ENCODE data around the gene LIPA. TPM values are rescaled to one million over a fixed set of nuclear protein-coding genes. Genes with fewer than 3 reads are reported as not detected.

The LIPA gene
- total and polyA plus RNA-seq, 2 of the 4 experiments (the other 2 are of a cell fraction) = 23.1 to 31.9 TPM

DNA sequence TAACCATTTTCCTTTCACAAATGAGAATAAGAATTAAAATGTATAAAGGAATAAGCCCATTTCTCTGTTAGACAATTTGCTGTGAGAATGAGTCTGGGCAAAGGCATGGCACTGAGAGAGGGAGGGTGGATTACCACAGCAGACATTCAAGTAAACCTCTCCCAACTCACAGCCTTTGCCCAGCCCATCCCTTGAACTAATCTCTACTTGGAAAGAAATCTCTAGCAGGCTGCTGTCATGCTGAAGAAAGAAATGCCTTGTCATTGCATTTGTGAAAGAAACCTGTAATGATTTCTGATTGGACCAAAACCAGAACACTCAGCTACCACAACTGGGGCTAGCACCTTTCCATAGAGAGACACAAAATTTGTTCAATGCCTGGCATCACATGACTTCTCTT lies 83.7 kb downstream of the LIPA start:
- no peaks in the 10 kb centered on the region for H3K9me3 ChIP-seq (ENCODE audit: control insufficient read depth, insufficient read depth, low read length)
- no peak overlapping the region for H2AK5ac ChIP-seq (ENCODE audit: low read depth, low read length)
- no TSS peak for BruUV-seq (replicated peaks)
- no peak for TF ChIP-seq RCOR1 (IDR thresholded peaks at IDR 0.05; ENCODE audit: insufficient replicate concordance, low read length)
- no peak for TF ChIP-seq FOS (IDR thresholded peaks at IDR 0.05; ENCODE audit: low read depth, low read length)
- TF ChIP-seq, protein P1, sequence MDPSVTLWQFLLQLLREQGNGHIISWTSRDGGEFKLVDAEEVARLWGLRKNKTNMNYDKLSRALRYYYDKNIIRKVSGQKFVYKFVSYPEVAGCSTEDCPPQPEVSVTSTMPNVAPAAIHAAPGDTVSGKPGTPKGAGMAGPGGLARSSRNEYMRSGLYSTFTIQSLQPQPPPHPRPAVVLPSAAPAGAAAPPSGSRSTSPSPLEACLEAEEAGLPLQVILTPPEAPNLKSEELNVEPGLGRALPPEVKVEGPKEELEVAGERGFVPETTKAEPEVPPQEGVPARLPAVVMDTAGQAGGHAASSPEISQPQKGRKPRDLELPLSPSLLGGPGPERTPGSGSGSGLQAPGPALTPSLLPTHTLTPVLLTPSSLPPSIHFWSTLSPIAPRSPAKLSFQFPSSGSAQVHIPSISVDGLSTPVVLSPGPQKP (IDR thresholded peaks at IDR 0.05; ENCODE audit: borderline replicate concordance, low read depth, low read length) = no peak
- TF ChIP-seq MXI1 (IDR thresholded peaks at IDR 0.05; ENCODE audit: borderline replicate concordance, low read depth, low read length) = no peak
- TF ChIP-seq NFE2L2 (IDR thresholded peaks at IDR 0.05; ENCODE audit: low read depth, low read length) = no peak
- TF ChIP-seq BHLHE40 (IDR thresholded peaks at IDR 0.05; ENCODE audit: low read depth, low read length) = no peak
- TF ChIP-seq, protein P2, sequence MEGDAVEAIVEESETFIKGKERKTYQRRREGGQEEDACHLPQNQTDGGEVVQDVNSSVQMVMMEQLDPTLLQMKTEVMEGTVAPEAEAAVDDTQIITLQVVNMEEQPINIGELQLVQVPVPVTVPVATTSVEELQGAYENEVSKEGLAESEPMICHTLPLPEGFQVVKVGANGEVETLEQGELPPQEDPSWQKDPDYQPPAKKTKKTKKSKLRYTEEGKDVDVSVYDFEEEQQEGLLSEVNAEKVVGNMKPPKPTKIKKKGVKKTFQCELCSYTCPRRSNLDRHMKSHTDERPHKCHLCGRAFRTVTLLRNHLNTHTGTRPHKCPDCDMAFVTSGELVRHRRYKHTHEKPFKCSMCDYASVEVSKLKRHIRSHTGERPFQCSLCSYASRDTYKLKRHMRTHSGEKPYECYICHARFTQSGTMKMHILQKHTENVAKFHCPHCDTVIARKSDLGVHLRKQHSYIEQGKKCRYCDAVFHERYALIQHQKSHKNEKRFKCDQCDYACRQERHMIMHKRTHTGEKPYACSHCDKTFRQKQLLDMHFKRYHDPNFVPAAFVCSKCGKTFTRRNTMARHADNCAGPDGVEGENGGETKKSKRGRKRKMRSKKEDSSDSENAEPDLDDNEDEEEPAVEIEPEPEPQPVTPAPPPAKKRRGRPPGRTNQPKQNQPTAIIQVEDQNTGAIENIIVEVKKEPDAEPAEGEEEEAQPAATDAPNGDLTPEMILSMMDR (conservative IDR thresholded peaks at IDR 0.05; ENCODE audit: low read depth, low read length) = no peak
- no peak for TF ChIP-seq MAFK (IDR thresholded peaks at IDR 0.05; ENCODE audit: low read depth, low read length)
- no peak for TF ChIP-seq RAD21 (IDR thresholded peaks at IDR 0.05; ENCODE audit: low read length)
- TF ChIP-seq CHD1 (IDR thresholded peaks at IDR 0.05; ENCODE audit: low read depth, low read length) = no peak
- TF ChIP-seq MAZ (IDR thresholded peaks at IDR 0.05; ENCODE audit: borderline replicate concordance, low read depth, low read length) = no peak
- TF ChIP-seq, protein P3, sequence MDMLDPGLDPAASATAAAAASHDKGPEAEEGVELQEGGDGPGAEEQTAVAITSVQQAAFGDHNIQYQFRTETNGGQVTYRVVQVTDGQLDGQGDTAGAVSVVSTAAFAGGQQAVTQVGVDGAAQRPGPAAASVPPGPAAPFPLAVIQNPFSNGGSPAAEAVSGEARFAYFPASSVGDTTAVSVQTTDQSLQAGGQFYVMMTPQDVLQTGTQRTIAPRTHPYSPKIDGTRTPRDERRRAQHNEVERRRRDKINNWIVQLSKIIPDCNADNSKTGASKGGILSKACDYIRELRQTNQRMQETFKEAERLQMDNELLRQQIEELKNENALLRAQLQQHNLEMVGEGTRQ (IDR thresholded peaks at IDR 0.05; ENCODE audit: low read depth, low read length) = no peak
- H4K20me1 ChIP-seq (ENCODE audit: insufficient read depth, low read length) = no peaks in the 10 kb centered on the region
- peaks cover 2% of the 10 kb centered on the region for H3K4me1 ChIP-seq (ENCODE audit: control insufficient read depth, insufficient read depth, low read length)
- no peak overlapping the region for H3K14ac ChIP-seq (replicated peaks; ENCODE audit: low read depth, low read length)
- H3K23ac ChIP-seq (ENCODE audit: low read depth, low read length) = no peak overlapping the region
- no peak overlapping the region for H3K4me3 ChIP-seq (ENCODE audit: insufficient read depth, low read depth, low read length)
- no peak overlapping the region for H3K18ac ChIP-seq (ENCODE audit: low read depth, low read length)
- CTCF ChIA-PET = interaction anchor here (1.0 kb wide), 1 partner anchor 29 kb away, joined by 4 read pairs; no protein-coding TSS in a partner anchor
- dilution Hi-C loops (cut with HindIII; ENCODE audit: low sequenced_read_pairs, unreplicated experiment) = no loop called here
- no peaks in the 10 kb centered on the region for H3K36me3 ChIP-seq (ENCODE audit: control insufficient read depth, insufficient read depth, low read length)
- H4K5ac ChIP-seq (ENCODE audit: low read depth, low read length) = no peak overlapping the region
- no peak overlapping the region for H2AFZ ChIP-seq (replicated peaks; ENCODE audit: low read length, poor library complexity)
- no peak overlapping the region for H3K4ac ChIP-seq (ENCODE audit: low read depth, low read length)
- H3K27me3 ChIP-seq (ENCODE audit: control insufficient read depth, insufficient read depth, low read length) = peaks cover 8% of the 10 kb centered on the region; the same call in 1 of the 2 replicates
- no peak overlapping the region for H3K9ac ChIP-seq (ENCODE audit: low read depth, low read length)
- POLR2A ChIA-PET (ENCODE audit: unreplicated experiment) = no interaction called here
- no peak overlapping the region for H2BK15ac ChIP-seq (ENCODE audit: low read depth, low read length)
- H2AK9ac ChIP-seq (replicated peaks; ENCODE audit: low read depth, low read length, poor library complexity) = no peak overlapping the region
- H3K79me1 ChIP-seq (ENCODE audit: low read depth in 1 of 2, low read length in 2 of 2) = no peaks in the 10 kb centered on the region
- no peak overlapping the region for H3K56ac ChIP-seq (ENCODE audit: extremely low read depth, insufficient read depth, low read length)
- no peaks in the 10 kb centered on the region for H3K9me1 ChIP-seq (ENCODE audit: insufficient read depth, low read length)
- H2BK5ac ChIP-seq (ENCODE audit: low read depth, low read length, poor library complexity, severe bottlenecking) = no peak overlapping the region
- ATAC-seq (ENCODE audit: low read depth) = no peak
- in situ Hi-C loops (cut with MboI; ENCODE audit: low sequenced_read_pairs) = no loop called here
- DNase-seq = no peak
- no peak overlapping the region for H3K4me2 ChIP-seq (ENCODE audit: low read depth, low read length)
- no peak overlapping the region for H2BK120ac ChIP-seq (ENCODE audit: low read depth, low read length)
- H3K27ac ChIP-seq (ENCODE audit: insufficient read depth, low read length) = no peak overlapping the region
- no peak overlapping the region for H4K91ac ChIP-seq (ENCODE audit: insufficient read depth, low read depth, low read length)
- no peak overlapping the region for H2BK20ac ChIP-seq (ENCODE audit: low read depth, low read length)
- intact Hi-C loops (cut with micrococcal nuclease) = loop anchor here (2.0 kb wide), 1 partner anchor 15 kb away; no protein-coding TSS in a partner anchor
- no peak overlapping the region for H4K8ac ChIP-seq (ENCODE audit: low read depth in 2 of 2, low read length in 2 of 2)

Measured in IMR-90 (cell line).